Loucy (cell line): Measurements from ENCODE around the gene MAP7D2.

Experiments
- CTCF ChIP-seq: fragments of 200-600 bp; sonication (generic); conservative IDR thresholded peaks from 2 replicates; pipeline ENCODE4 v1.5.1; 2014; ENCODE audit warnings: mild to moderate bottlenecking, antibody characterized with exemption, low read length
- EZH2phosphoT487 ChIP-seq: fragments of 200-600 bp; IDR thresholded peaks from 2 replicates; pipeline ENCODE4 v1.6.1; 2018; ENCODE audit warnings: antibody characterized with exemption, mild to moderate bottlenecking, moderate library complexity, borderline replicate concordance

DNA sequence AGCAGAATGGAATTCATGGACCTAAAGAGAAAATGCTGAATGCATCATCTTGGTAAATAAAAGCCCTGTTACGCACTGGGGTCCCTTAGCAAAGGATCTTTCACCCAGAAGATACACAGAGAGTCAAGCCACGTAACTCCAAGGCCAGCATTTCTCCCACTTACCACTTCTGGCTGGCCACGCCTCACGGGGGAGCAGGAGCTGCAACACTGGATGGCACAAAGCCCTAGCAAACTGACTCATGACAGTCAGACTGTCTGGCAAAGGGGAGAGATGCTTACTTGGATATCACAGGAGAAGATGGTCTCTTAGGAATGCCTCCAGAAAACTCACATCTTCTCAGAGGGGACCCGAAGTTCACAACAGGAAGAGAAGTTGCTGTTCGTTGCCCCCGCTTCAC is 74.5 kb downstream of the MAP7D2 start:
- TF ChIP-seq CTCF (no peak), EZH2phosphoT487 (no peak)
